HEK293 (cell line): ENCODE measurements around the gene CHRDL1.

ENCODE experiments used
- CTCF ChIA-PET: fragments of 350-600 bp; formaldehyde crosslinking; extraction: SDS; loops from one replicate; lab custom pipeline; 2021; ENCODE audit warnings: antibody characterized with exemption; lab: Yijun Ruan, JAX
- POLR2A ChIA-PET: fragments of 300-600 bp; formaldehyde crosslinking; extraction: SDS; loops from one replicate; lab custom pipeline; 2020; ENCODE audit warnings: antibody characterized with exemption, inconsistent platforms; lab: Yijun Ruan, JAX
- H3K27ac ChIP-seq: fragments of 200-500 bp; sonication (Bioruptor generic); 2 replicates; pipeline ENCODE4 v1.5.1; 2014; ENCODE audit warnings: low read depth, low read length, control low read depth, inconsistent platforms; ENCODE audit errors: extremely low read depth
- H3K36me3 ChIP-seq, 2 experiments: fragments of 200-500 bp in 1 of 2; sonication (Bioruptor generic) in 1 of 2; 1 replicate in 1 of 2; 2 replicates in 1 of 2; pipeline ENCODE4 v1.5.1; 2014 to 2017; ENCODE audit warnings: inconsistent platforms in 2 of 2, low read length in 2 of 2; ENCODE audit not compliant: control insufficient read depth in 2 of 2, insufficient read depth in 1 of 2
- H3K4me1 ChIP-seq: fragments of 200-500 bp; sonication (Bioruptor generic); 2 replicates; pipeline ENCODE4 v1.5.1; 2014; ENCODE audit warnings: mild to moderate bottlenecking, low read length, inconsistent platforms; ENCODE audit not compliant: control insufficient read depth, insufficient read depth
- H3K4me3 ChIP-seq: 2 replicates; pipeline ENCODE4 v1.5.1; 2011; ENCODE audit warnings: low read depth, mild to moderate bottlenecking, control low read depth, low read length, moderate library complexity
- H3K9me3 ChIP-seq: fragments of 200-500 bp; sonication (Bioruptor generic); 2 replicates; pipeline ENCODE4 v1.5.1; 2014; ENCODE audit warnings: low read depth, low read length, inconsistent platforms; ENCODE audit not compliant: control insufficient read depth, insufficient read depth
- BCL11A ChIP-seq: fragments of 450-650 bp; formaldehyde crosslinking; IDR thresholded peaks from 2 replicates; pipeline ENCODE4 v1.5.1; 2016; ENCODE audit warnings: low read depth, missing biosample characterization, missing genetic modification characterization
- GLI2 ChIP-seq: fragments of 450-650 bp; formaldehyde crosslinking; IDR thresholded peaks from 2 replicates; pipeline ENCODE4; 2017; ENCODE audit warnings: missing biosample characterization, missing genetic modification characterization, low read depth, borderline replicate concordance
- KLF16 ChIP-seq: fragments of 450-650 bp; formaldehyde crosslinking; IDR thresholded peaks from 2 replicates; pipeline ENCODE4 v1.5.1; 2017; ENCODE audit warnings: missing biosample characterization, missing genetic modification characterization
- MYNN ChIP-seq: fragments of 450-650 bp; formaldehyde crosslinking; IDR thresholded peaks from 2 replicates; pipeline ENCODE4 v1.5.1; 2016; ENCODE audit warnings: missing biosample characterization, missing genetic modification characterization, borderline replicate concordance
- OVOL3 ChIP-seq: fragments of 450-650 bp; formaldehyde crosslinking; IDR thresholded peaks from 2 replicates; pipeline ENCODE4 v1.5.1; 2016; ENCODE audit warnings: missing biosample characterization, missing genetic modification characterization
- SALL2 ChIP-seq: fragments of 450-650 bp; formaldehyde crosslinking; IDR thresholded peaks from 2 replicates; pipeline ENCODE4 v1.5.0; 2017; ENCODE audit warnings: missing biosample characterization, mild to moderate bottlenecking, missing genetic modification characterization, borderline replicate concordance
- SP7 ChIP-seq: fragments of 450-650 bp; formaldehyde crosslinking; IDR thresholded peaks from 2 replicates; pipeline ENCODE4 v1.5.1; 2016; ENCODE audit warnings: missing biosample characterization, missing genetic modification characterization
- ZBTB11 ChIP-seq: fragments of 450-650 bp; formaldehyde crosslinking; conservative IDR thresholded peaks from 2 replicates; pipeline ENCODE4 v1.5.1; 2016; ENCODE audit warnings: low read depth, missing biosample characterization, missing genetic modification characterization
- ZBTB26 ChIP-seq: fragments of 450-650 bp; formaldehyde crosslinking; optimal IDR thresholded peaks from 2 replicates; pipeline ENCODE3; 2016; ENCODE audit warnings: missing biosample characterization, mild to moderate bottlenecking, missing genetic modification characterization
- ZFP3 ChIP-seq: fragments of 450-650 bp; formaldehyde crosslinking; IDR thresholded peaks from 2 replicates; pipeline ENCODE4 v1.5.1; 2016; ENCODE audit warnings: low read depth, missing biosample characterization, missing genetic modification characterization
- ZNF10 ChIP-seq: fragments of 450-650 bp; formaldehyde crosslinking; IDR thresholded peaks from 2 replicates; pipeline ENCODE4 v1.5.1; 2017; ENCODE audit warnings: missing biosample characterization, missing genetic modification characterization
- ZNF19 ChIP-seq: fragments of 450-650 bp; formaldehyde crosslinking; IDR thresholded peaks from 2 replicates; pipeline ENCODE4; 2016; ENCODE audit warnings: missing biosample characterization, missing genetic modification characterization, low read depth
- ZNF2 ChIP-seq: fragments of 450-650 bp; formaldehyde crosslinking; IDR thresholded peaks from 2 replicates; pipeline ENCODE4 v1.5.1; 2016; ENCODE audit warnings: missing biosample characterization, missing genetic modification characterization
- ZNF274 ChIP-seq, 2 experiments: fragments of 200-500 bp in 1 of 2; fragments of 450-650 bp in 1 of 2; sonication (Bioruptor generic) in 1 of 2; formaldehyde crosslinking in 1 of 2; IDR thresholded peaks; 2 replicates each; pipeline versions ENCODE4 v1.5.1 to v1.6.1; 2014 to 2016; ENCODE audit warnings: borderline replicate concordance in 1 of 2, inconsistent platforms in 1 of 2, low read length in 1 of 2, missing biosample characterization in 1 of 2, missing genetic modification characterization in 1 of 2
- ZNF350 ChIP-seq: fragments of 450-650 bp; formaldehyde crosslinking; IDR thresholded peaks from 2 replicates; pipeline ENCODE4 v1.5.0; 2017; ENCODE audit warnings: missing biosample characterization, mild to moderate bottlenecking, missing genetic modification characterization
- ZNF404 ChIP-seq: fragments of 450-650 bp; formaldehyde crosslinking; IDR thresholded peaks from 2 replicates; pipeline ENCODE4 v1.5.1; 2017; ENCODE audit warnings: missing biosample characterization, missing genetic modification characterization
- ZNF426 ChIP-seq: fragments of 450-650 bp; formaldehyde crosslinking; IDR thresholded peaks from 2 replicates; pipeline ENCODE4 v1.5.1; 2017; ENCODE audit warnings: missing biosample characterization, missing genetic modification characterization, mild to moderate bottlenecking, inconsistent platforms, moderate library complexity
- ZNF488 ChIP-seq: fragments of 450-650 bp; formaldehyde crosslinking; IDR thresholded peaks from 2 replicates; pipeline ENCODE4 v1.5.1; 2016; ENCODE audit warnings: missing biosample characterization, missing genetic modification characterization
- ZNF555 ChIP-seq: fragments of 450-650 bp; formaldehyde crosslinking; conservative IDR thresholded peaks from 2 replicates; pipeline ENCODE4 v1.5.1; 2017; ENCODE audit warnings: missing biosample characterization, mild to moderate bottlenecking, missing genetic modification characterization, inconsistent platforms
- ZNF645 ChIP-seq: fragments of 450-650 bp; formaldehyde crosslinking; IDR thresholded peaks from 2 replicates; pipeline ENCODE4; 2016; ENCODE audit warnings: missing biosample characterization, missing genetic modification characterization
- ZNF654 ChIP-seq: fragments of 450-650 bp; formaldehyde crosslinking; IDR thresholded peaks from 2 replicates; pipeline ENCODE4 v1.5.1; 2016; ENCODE audit warnings: low read depth, missing biosample characterization, missing genetic modification characterization
- ZNF658 ChIP-seq: fragments of 450-650 bp; formaldehyde crosslinking; IDR thresholded peaks from 2 replicates; pipeline ENCODE4; 2016; ENCODE audit warnings: missing biosample characterization, missing genetic modification characterization
- ZNF677 ChIP-seq: fragments of 450-650 bp; IDR thresholded peaks from 2 replicates; pipeline ENCODE4 v1.5.0; 2018; ENCODE audit warnings: missing biosample characterization, mild to moderate bottlenecking, missing genetic modification characterization, moderate library complexity

CHRDL1 gene

GRCh38 chrX:110816543-110816942 is 20.9 kb upstream of the CHRDL1 start (continued):
- TF ChIP-seq ZBTB11 (tag by site-specific recombination) (peak; percentile 64), ZNF654 (tag by site-specific recombination) (peak; percentile 37)

GRCh38 chrX:110806145-110806544 is 10.5 kb upstream of the CHRDL1 start:
- CTCF ChIA-PET = no interaction called here
- no peaks in the 10 kb centered on the region for H3K4me1 ChIP-seq

GRCh38 chrX:110805303-110805702 is 9.7 kb upstream of the CHRDL1 start:
- POLR2A ChIA-PET = no interaction called here
- Histone ChIP-seq H3K36me3 (no peaks in the 10 kb centered on the region), H3K4me3 (no peak overlapping the region), H3K9me3 (no peaks in the 10 kb centered on the region), H3K27ac (no peak overlapping the region), H3K4me1 (no peaks in the 10 kb centered on the region)
- CTCF ChIA-PET = interaction anchor here (0.6 kb wide), 1 partner anchor 132 kb away, joined by 3 read pairs; no protein-coding TSS in a partner anchor
- TF ChIP-seq ZFP3 = no peak
- TF ChIP-seq ZNF19 = no peak
- TF ChIP-seq ZNF274 (IDR thresholded peaks at IDR 0.05; ENCODE audit: low read length) = no peak
- no peak for TF ChIP-seq ZNF274 (tag by site-specific recombination; IDR thresholded peaks at IDR 0.05; ENCODE audit: borderline replicate concordance)

More at GRCh38 chrX:110806145-110806544, 10.5 kb upstream of the CHRDL1 start:
- Histone ChIP-seq H3K9me3 (no peaks in the 10 kb centered on the region), H3K36me3 (no peaks in the 10 kb centered on the region), H3K4me3 (no peak overlapping the region), H3K27ac (no peak overlapping the region)
- POLR2A ChIA-PET = no interaction called here
- TF ChIP-seq ZNF10 (tag by site-specific recombination) (no peak), ZNF677 (tag by site-specific recombination) (no peak), ZNF2 (tag by site-specific recombination) (no peak), ZNF488 (tag by site-specific recombination) (no peak), ZNF645 (no peak), ZNF404 (no peak), ZNF426 (no peak), SP7 (tag by site-specific recombination) (no peak), MYNN (no peak)

- Histone ChIP-seq H3K36me3 (no peaks in the 10 kb centered on the region), H3K9me3 (no peaks in the 10 kb centered on the region; the same call in 1 of the 2 replicates), H3K4me3 (no peak overlapping the region), H3K4me1 (no peaks in the 10 kb centered on the region), H3K27ac (no peak overlapping the region)
- no peak for TF ChIP-seq ZNF658 (tag by site-specific recombination)
- no peak for TF ChIP-seq OVOL3 (tag by site-specific recombination)
- TF ChIP-seq GLI2 = no peak
- TF ChIP-seq ZNF350 = no peak
- TF ChIP-seq BCL11A (tag by site-specific recombination) = no peak
- no peak for TF ChIP-seq SALL2 (tag by site-specific recombination)
- TF ChIP-seq KLF16 (tag by site-specific recombination) = no peak
- no peak for TF ChIP-seq ZNF555 (tag by site-specific recombination)
- TF ChIP-seq ZBTB26 = no peak
- ChIA-PET POLR2A (no interaction called here), CTCF (no interaction called here)
Observed at GRCh38 chrX:110804446-110804845, 8.8 kb upstream of the CHRDL1 start.
